Frontal cortex (tissue), 4 donors: ENCODE data around the gene NEURL1B. TPM values are rescaled to one million over a fixed set of nuclear protein-coding genes. Genes with fewer than 3 reads are reported as not detected.
"Not testable (repeated sequence)": the region's sequence is repeated elsewhere in the genome, so short reads cannot be mapped to it uniquely, and the experiment has no call there.

Experiments
- DNase-seq, 2 donors: peaks; one replicate each; pipeline ENCODE4 v3.0.0; 2012; ENCODE audit warnings: low spot score in 2 of 2
- FAIRE-seq: peaks from 2 replicates; lab custom pipeline; 2012; peaks lifted over from hg19 to GRCh38; lab: Jason Lieb, UNC
- total RNA-seq: library from RNA; depleted of rRNA; stranded (reverse); fragments of >200 nt; gene quantifications from one replicate; pipeline ENCODE4 v1.2.3, GENCODE V29; 2014
- donor health status: control.
- donor health status: control.
- donor health status: control.

The NEURL1B gene, protein sequence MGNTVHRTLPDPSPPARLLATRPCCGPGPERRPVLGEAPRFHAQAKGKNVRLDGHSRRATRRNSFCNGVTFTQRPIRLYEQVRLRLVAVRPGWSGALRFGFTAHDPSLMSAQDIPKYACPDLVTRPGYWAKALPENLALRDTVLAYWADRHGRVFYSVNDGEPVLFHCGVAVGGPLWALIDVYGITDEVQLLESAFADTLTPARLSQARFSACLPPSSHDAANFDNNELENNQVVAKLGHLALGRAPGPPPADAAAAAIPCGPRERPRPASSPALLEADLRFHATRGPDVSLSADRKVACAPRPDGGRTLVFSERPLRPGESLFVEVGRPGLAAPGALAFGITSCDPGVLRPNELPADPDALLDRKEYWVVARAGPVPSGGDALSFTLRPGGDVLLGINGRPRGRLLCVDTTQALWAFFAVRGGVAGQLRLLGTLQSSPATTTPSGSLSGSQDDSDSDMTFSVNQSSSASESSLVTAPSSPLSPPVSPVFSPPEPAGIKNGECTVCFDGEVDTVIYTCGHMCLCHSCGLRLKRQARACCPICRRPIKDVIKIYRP
- 16.3 TPM for total RNA-seq

DNA sequence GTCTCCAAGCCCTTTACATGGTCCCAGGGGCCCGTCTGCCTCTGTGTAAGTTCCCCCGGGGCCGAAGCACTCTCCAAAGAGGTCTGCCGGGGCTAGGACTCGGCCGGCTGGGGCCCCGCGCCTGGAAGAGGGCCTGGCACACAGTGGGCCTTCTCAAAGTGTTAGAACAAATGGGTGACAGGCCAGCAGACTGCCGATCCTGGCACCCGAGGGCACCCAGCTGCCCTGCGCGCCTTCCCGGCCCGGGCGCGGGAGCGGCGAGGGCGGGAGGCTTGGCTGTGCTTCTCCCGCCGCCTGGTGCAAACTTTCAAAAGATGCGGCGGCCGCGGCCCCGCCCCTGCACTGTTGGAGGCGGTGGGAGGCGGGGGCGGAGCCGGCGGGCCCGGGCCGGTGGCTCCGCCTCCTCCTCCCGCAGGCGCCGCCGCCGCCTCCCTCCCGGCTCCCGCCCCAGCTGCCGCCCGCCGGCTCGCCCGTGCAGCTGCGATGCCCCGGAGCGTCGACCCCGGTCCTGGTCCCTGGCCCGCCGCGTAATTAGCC, at the start of gene NEURL1B:
Gene NEURL1B, plus strand, starts transcription at position 442 of the 537 bp plus-strand sequence. CDS start 144 bp downstream, outside the sequence.
- no peak for FAIRE-seq
- DNase-seq = peak; percentile 91 to 93

DNA sequence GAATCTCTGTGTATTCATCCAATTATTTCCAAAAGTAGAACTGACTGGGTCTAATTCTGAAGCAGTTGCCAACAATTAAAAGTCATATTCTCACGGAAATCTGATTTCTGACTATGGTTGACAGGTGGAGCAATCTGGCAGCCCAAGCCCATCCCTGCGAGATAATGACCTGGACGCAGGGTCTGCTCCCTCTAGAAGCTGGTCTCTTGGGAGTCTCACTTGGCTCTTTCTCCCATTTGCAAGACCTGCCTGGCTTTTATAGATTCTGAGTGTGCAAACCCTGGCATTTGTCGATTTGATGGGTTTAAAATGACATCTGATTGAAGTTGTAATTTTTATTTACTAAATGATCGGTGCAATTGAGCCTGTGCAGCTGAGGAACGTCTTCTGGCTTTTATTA, 49.4 kb upstream of the NEURL1B start:
- no peak for DNase-seq
- no peak for FAIRE-seq

DNA sequence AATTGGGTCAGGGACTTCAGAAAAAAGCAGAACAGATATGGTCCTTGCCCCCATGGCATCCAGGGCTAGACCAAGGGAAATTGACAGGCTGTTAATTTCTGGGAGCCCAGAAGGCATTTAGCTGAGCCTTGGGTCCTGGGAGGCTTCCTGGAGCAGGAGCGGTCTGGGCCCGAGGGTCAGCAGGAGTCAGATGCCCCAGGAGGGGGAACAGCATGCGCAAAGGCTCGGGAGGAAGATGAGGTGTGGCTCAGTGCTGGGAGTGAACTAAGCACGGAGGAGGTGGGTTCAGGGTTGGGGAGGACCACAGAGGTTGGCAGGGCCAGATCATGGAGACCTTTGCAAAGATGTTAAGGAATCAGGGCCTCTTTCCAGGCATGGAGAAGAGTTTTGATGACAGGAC, 48.2 kb upstream of the NEURL1B start:
- no peak for FAIRE-seq
- no peak for DNase-seq

DNA sequence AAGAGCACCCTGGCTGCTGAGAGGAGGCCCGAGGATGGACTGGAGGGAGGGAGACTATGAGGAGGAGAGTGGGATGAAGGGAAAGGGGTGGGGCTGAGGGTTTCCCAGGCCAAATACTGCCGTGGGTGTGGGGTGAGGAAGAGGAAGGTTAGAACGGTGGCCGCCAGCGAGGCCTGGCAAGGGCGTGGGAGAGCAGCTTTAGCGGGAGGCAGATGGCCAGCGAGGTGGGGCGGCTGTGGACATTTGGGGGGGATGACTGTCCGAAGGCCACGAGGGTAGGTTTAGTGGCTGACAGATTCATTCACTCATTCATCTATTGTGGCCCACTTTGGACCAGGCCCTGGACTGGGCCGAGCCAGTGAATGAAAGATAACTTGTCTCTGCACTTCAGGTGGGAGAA, 47.8 kb upstream of the NEURL1B start:
- FAIRE-seq = no peak
- no peak for DNase-seq

DNA sequence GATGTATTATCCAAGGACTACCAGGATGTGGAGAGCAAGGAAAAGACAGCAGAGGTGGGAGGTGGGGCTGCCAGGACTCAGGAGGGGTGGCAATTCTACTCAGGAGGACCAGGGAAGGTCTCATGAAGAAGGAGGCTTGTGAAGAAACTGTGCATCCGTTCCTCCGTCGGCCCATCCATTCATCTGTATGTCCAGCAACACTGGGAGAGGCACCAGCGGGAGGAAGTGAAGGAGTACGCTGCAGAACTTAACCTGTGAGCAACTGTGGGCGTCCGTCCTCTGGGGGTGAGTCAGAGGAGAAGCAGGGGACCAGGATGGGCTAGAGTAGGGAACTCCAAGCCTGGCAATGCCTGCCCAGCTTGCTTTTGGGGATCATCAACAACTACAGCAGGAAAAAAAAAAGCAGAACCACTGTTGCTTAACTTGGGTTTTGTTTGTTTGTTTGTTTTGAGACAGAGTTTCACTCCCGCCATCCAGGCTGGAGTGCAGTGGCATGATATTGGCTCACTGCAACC, 47.3 kb upstream of the NEURL1B start:
- FAIRE-seq (no peak), DNase-seq (no peak)

DNA sequence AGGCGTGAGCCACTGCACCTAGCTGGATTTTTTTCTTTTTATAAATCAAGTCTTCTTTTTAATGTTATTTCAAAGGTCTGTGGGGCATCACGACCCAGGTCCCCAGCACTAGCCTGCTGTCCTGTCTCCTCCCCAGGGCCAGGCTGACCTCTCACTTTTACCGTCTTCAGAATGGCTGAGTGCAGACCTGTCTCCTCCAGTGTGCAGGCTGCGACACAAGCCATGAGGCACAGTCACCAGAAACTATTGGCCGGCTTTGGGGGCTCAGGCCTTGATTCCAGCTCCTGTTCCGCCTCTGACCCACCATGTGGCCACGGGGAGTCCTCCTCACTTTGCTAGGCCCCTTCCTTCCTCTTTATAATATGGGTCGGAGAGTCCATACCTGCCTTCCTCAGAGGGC, 46.6 kb upstream of the NEURL1B start:
- DNase-seq = no peak
- FAIRE-seq = no peak

DNA sequence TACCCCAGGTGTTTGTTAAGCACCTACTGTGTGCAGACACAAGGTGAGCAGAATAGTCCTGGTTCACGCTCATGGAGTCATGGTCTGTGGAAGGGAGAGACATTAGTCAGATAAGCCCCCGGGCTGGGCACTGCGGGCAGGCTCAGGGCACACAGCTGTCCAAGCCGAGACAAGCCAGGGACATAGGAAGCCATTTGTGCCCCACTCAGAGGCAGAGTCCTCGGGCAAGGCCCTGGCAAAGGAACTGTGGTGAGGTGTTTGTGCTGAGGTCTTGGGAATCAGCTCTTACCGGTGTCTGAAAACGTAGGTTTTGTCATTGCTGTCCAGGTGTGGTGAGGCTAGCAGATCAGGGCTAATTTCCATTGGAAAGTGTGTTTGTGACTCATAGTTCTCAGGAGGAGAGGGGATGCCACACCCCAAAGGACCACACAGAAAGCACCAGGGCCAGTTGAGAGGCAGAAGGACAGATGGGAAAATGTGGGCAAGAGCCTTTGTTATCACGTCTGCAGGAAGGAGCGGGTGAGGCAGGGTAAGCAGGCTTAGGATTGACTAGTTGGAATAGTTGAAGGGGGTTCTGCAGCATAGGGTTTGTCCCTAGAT, 46.1 kb upstream of the NEURL1B start:
- DNase-seq = no peak

DNA sequence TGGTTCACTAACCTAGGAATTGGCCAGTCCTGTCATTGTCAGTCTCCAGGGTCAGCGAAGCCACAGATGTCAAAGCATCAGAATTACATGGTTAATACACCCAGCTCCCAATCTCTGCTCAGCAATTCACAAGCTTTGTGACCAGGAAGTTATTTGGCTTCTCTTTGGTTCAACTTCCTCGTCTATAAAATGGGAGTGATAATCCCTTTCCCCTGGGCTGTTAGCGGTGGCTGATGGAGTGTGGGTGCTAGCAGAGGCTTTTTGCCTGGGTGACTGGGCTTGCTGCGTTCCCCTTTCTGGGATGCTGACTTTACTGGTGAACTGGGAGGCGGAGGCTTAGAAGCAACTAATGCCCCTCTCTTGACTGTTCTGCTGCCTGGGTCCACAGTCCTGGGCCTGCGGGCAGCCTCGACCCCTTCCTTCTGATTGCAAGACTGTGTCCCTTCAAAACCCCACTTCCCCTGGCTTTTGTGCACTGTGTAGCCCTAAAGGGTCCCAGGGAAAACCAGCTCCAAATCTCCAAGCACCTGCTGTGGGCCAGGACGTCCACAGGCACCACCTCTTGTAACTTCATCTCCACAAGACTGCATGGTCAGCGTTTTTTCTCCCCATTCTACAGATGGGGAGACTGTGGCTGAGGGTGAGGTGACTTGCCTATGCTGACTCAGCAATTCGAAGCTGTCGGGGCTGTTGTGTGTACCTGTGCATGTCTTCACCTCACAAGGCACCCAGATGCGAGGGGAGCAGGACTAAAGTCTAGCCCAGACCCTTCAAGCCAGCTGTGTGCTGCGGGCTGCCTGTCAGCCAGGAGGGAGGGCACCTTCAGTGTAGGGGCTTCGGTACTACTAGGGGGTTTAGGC, 45.2 kb upstream of the NEURL1B start:
- no peak for FAIRE-seq
- no peak for DNase-seq

More for the DNA sequence above, 46.1 kb upstream of the NEURL1B start:
- FAIRE-seq = no peak

DNA sequence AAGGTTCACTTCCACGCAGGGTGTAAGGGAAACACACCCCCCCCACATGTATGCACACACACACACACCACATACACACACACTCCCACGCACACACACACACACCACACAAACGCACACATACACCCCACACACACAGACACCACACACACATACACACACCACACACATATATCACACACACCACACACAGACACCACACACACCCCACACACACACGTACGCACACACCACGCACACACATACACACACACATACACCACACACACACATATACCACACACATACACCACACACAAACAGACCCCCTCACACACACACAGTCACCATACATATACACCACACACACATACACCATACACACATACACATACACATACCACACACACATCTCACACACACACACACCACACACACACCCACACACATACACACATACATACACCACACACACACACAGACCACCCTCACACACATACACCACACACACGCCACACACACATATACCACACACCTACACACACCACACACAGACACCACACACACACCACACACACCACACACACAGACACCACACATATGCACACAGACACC, 44.3 kb upstream of the NEURL1B start:
- FAIRE-seq (no peak), DNase-seq (no peak)

DNA sequence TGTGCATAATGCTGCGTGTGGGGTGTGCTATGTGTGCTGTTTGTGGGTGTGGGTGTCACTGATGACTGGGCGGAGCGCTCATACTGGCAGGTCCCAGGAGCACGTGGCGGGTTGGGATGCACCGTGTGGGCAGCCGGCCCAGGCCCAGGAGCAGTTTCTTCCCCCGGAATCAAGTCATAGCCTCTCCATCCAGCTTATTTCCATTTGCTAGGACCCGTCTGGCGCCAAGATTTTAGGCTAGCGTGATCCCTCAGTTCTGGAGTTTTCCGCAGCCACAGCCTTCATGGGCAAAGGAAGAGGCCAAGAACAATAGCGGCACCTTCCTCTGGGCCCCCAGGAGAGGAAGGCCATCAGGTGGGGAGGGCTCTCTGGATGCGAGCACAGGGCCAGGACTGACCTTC, 43.3 kb upstream of the NEURL1B start:
- no peak for FAIRE-seq

DNA sequence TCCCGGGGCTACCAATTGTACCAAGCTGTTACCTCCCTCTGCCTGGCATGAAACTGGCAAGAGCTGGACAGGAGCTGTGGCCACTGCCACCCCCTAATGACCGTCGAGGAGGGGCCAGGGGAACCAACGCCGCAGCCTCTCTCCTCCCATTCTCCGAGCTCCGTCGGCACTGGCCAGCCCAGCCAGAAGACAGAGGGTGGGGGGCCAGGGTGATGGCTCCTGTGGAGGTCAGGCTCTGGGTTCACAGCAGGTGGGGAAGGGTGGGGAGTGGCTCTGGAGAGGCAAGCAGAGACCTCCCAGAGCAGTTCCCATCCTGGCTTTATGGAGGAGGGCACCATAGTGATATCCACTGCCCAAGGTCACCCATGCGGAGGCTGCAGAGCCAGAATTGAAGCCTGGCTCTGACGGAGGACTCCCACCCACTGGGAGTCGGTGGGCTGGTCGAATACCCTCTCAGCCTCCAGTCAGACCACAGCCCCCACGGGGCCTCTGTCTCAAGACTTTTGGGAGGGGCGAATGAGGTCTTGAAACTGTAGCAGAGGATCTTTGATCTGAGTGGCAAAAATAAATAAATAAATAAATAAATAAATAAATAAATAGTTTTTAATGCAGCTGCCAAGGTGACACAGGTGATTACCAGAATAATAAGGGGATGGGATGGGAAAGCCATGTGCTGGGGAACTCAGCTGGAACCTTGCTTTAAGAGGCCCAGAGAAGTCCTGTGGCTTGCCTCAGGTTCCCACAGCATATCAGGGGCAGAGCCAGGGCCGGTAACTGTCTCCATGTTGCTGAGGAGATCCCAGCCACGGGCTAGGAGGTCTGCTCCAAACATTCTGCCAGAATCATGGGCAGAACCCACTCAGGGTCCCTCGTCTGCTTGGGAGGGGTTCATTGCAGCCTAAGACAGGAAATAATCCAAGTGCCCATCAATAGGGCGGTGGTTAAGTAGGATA, 42.5 kb upstream of the NEURL1B start:
- DNase-seq (no peak), FAIRE-seq (no peak)

More for the DNA sequence above, 43.3 kb upstream of the NEURL1B start:
- no peak for DNase-seq

DNA sequence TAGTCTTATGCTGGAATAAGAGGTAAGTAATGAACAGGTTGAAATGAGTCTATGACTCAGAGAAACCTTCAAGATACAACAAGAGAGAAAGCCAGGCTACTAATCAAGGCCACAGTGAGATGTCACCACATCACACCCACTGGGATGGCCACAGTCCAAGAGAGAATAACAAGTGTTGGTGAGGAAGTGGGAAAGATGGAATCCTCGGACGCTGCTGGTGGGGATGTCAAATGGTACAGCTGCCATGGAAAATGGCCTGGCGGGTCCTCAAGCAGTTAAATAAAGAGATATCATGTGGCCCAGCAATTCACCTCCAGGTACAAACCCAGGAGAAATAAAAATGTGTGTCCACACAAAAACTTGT, 41.9 kb upstream of the NEURL1B start:
- FAIRE-seq = no peak
- no peak for DNase-seq

DNA sequence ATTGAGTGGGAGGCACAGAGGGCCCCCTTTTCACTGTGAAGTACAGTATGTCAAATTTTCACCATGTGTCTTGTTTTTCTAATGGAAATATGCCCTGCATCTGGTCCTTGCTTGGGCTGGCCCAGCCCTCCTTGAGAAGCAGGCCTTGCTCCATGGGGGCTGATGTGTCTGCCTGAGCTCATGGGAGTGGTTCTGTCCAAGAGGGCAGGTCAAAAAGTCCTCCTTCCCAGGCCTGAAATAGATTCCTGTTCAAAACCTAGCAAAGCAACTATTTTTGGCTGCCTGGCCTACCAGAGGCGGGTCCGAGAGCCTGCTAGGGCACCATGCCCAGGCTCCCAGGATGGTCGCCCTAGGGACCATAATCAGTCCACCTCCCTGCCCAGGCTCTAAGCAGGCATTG, 40.5 kb upstream of the NEURL1B start:
- no peak for DNase-seq
- FAIRE-seq = no peak

DNA sequence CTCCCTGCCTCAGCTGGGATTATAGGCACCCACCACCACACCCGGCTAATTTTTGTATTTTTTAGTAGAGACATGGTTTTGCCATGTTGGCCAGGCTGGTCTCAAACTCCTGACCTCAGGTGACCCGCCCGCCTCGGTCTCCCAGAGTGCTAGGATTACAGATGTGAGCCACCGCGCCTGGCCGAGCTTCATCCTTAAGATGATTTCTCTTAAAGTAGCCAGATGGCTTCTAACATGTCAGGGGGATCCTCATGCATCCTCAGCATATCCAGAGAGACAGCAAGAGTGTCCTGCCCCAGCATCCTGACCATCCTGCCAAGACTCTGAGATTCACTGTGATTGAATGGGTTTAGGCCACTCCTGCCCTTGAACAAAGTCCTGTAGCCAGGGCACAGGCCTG, 39.5 kb upstream of the NEURL1B start:
- FAIRE-seq, DNase-seq: not testable (repeated sequence)

DNA sequence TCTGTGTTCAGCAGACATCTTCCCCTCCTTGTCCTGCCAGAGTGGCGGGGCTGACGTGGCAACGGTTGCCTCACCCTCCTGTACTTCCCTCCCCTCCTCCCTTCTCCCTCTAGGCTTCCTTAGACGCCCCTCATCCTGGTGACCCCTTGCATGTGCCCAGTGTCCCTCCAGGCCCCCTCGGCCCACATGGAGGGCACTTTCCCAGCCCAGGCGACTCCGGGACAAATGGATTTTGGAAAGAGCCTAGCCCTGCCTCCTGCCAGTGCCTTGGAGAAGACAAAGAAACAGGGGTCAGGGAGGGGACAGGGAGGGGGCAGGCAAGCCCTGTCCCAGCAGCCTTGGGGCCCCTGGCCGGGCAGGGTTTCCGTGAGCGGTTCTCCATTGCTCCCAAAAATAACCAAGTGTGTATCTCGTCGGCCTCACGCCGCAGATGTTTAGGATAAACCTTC, 38.3 kb upstream of the NEURL1B start:
- FAIRE-seq (no peak), DNase-seq (no peak)

DNA sequence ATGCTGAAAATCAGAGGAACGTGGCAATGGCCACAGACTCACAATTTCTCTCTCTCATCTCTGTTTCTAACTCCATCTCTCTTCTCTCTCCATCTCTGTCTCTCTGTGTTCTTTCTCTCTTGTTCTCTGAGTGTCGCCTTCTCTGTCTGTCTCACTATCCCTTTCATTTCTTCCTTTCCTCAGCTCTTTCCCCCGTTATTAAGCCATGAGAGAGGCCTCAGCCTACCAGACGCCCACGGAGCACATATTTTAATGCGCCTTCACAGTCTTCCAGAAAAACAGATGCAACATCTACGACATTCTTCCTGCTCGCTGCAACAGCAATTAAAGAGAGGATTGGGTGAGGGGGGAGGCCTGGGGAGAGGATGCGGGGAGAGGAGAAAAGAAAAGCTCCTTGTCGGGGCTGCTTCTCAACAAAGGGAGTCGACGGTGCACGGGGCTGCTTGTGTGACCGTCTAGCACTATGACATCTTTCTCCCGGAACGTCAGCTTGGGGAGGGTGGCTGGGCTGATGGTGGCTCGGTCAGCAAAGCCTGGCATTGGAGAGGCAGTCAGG, 37.7 kb upstream of the NEURL1B start:
- FAIRE-seq (no peak), DNase-seq (peak in 1 of 2 donors; percentile 37)

DNA sequence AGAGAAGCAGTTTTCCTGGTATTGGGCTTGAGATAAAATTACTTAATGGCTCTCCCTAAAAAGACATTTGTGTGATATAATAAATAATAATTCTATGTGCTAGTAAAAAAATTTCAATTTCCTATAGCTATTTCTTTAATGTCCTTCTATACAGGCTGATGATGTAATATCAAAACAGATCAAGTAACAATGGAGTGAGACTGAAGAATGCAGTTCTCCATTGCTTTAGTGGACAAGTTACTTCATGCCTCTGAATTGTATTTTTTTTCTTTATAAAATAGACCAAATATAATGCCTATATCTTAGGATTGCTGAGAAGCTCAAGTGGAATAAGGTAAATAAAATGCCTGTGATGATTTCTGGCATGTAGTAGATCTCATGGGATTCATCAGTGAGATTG, 35.6 kb upstream of the NEURL1B start:
- DNase-seq (no peak), FAIRE-seq (no peak)

DNA sequence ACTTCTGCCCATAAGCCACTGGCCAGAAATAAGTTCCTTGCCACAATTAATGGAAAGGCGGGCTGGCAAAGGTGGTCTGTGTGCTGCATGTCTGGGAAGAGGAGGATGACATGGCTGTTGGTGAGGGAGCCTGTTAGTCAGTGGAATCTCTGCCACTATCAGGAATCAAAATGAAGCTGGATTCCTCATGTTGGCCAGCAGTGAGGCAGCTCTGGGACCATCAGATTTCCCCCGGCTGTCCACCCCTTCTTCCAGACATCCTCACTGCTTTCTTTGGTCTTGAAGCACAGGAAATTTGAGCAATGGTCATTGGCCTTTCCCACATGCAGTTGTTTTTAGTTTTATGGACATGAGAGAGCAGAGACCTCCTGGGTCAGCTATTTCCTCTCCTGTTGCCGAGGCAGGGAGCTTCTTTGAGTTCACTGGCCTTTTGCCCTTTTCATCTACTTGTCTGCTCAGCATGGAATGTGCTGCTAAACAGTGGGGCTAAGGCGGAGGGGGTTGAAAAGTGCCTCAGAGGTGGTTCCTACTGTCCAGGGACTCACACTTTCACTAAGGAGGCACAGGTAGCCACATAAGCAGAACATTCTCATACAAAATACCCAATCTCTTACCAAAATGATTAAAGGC, 34.8 kb upstream of the NEURL1B start:
- no peak for FAIRE-seq

More for the DNA sequence above, 34.8 kb upstream of the NEURL1B start:
- no peak for DNase-seq
